ENCODE measurements around the gene ZNF195.
"Not testable (repeated sequence)": the region's sequence is repeated elsewhere in the genome, so short reads cannot be mapped to it uniquely, and the experiment has no call there.

The ZNF195 gene

DNA sequence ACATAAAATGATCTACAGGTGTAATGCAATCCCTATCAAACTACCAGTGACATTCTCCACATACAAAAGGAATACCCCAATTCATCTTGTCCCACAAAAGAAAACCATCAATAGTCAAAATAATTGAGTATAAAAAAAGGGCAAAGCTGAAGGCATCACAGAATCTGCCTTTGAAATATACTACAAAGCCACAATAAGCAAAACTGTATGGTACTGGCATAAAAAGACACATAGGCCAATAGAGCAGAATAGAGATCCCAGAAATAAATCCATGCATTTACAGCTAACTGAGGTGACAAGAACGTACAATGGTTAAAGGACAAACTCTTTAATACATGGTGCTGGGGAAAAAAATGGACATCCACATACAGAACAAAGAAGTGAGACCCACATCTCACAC lies 31.8 kb downstream of the ZNF195 start:
- no peak for DNase-seq (ENCODE audit: low spot score)

DNA sequence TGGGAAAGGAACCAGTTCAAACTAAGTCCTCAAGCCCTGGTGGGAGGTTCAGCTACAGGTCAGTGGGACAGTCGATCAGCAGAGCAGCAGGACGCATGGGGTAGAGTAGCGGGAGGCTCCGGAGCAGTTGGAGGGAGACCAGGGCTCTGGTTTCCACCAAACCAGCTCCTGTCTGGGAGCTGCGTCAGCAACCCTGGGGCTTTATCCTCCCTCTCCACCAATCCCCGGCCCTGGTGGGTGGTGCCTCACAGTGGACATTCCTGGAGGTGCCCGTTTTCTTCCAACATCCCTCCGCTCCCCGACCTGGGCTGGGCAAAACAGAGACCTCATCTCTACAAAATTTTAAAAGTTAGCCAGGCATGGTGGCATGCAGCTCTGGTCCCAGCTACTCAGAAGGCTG lies 32.4 kb downstream of the ZNF195 start:
- no peak for DNase-seq (ENCODE audit: low spot score)

DNA sequence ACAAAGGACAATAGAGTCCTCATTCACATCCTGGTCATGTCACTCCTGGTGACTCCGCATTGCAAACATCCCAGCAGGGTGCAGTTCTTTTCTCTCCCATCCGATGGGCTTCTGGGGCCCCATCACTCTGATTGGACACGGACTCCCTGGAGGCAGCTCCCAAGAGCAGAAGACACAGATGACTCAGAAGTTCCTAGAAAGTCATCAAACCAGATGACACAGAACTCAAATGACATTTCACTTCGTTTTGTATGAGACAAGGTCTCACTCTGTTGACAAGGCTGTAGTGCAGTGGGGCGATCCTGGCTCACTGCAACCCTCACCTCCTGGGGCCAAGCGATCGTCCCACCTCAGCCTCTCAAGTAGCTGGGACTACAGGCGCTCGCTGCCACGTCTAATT lies 33.2 kb downstream of the ZNF195 start:
- DNase-seq (ENCODE audit: low spot score): no peak

DNA sequence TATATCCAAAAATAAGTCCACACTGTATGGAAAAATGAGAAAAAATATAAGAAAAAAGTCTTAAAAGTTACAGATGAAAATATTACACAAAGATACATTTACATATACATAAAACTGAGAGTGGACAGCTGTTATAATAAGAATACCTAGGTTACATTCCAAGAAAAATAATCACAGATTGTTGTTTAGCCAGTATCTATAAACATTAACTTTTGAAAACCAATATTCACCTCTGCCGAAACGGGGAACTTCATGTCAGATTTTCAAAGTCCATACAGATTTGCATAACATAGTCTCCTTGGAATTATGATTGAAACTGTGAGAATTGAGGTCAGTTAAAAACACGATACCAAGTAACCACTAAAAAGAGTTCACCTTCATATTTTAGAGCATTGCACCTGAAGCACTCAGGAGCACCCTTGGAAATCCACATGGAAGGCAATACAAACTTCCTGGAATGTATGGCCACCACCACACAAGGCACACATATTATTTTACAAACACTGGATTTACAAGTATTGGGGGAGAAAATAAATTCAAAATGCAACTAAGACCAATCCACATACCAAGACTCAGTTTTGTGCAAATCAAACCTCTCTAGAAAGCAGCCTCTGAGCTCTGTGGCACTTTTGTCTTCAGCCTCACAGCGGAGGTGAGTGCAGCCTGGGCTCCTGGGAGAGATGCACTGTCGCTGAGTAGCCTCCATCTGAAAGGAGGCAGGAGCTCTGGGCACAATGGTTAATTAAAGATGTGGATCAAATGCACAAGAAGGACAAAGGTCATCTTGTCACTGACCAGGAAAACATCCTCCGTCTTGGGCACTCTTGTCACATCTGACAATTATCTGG lies 34.4 kb downstream of the ZNF195 start:
- DNase-seq (ENCODE audit: low spot score): no peak

DNA sequence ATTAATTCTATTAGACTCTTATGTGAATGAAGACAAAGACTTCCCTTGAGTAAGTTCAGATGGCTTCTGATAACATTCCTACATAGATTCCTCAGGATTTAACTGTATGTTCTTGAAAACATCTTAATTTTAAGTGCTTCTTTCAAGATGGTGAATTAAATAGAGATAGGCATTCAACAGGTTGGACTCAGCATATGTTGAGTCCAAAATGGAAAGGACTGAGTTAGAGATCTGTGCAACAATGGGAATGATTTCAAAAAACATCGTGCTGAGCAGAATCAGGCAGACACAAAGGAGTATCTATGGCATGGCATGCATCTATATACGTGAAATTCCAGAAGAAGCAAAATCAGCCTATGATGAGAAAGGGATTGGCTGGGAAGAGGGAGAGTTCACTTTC lies 36.2 kb downstream of the ZNF195 start:
- DNase-seq (ENCODE audit: low spot score): no peak

DNA sequence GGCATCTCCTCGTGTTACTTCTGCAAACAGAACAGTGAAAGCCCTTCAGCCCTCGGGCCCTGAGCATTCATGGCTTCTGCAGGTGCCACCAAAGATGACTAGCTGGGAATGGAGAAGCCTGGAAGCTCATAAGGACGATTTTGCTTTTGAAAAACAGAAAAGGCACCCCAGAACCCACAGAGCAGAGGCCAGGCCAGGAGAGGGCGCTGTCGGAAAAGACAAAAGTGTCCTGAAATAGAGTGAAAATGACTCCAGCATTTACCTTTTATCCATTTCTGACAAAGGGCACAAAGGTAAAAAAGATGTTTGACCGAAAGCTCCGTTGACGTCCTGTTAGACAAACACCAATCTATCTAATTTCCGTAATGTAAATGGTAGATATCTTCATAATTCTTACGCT lies 37.6 kb downstream of the ZNF195 start:
- peak; percentile 61 for DNase-seq (ENCODE audit: low spot score)

DNA sequence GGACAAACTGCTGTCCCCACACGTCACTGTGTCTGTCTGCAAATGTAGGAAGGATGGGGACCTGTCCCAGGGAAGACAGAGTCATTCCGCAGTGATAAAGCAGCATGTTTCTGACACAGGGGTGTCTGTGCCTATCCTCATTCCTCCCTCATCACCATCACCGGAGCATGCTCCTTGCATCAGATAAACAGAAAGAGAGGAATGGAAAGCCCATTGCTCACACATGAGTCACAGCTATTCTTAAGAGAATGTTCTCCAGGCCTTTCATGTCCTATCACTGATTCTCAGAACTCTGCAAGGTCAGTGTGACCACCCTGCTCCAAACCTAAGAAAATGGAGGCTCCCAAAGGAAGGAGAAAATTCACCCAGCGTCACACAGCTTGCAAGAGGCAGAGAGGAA lies 38.9 kb downstream of the ZNF195 start:
- no peak for DNase-seq (ENCODE audit: low spot score)

DNA sequence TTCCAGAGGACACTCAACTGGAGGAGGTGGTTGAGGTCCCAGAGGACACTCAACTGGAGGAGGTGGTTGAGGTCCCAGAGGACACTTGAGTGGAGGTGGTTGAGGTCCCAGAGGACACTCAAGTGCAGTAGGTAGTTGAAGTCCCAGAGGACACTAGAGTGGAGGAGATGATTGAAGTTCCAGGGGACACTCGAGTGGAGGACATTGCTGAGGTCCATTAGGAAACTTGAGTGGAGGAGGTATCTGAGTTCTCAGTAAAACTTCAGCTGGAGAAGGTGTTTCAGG lies 39.7 kb downstream of the ZNF195 start:
- DNase-seq (ENCODE audit: low spot score): no peak

DNA sequence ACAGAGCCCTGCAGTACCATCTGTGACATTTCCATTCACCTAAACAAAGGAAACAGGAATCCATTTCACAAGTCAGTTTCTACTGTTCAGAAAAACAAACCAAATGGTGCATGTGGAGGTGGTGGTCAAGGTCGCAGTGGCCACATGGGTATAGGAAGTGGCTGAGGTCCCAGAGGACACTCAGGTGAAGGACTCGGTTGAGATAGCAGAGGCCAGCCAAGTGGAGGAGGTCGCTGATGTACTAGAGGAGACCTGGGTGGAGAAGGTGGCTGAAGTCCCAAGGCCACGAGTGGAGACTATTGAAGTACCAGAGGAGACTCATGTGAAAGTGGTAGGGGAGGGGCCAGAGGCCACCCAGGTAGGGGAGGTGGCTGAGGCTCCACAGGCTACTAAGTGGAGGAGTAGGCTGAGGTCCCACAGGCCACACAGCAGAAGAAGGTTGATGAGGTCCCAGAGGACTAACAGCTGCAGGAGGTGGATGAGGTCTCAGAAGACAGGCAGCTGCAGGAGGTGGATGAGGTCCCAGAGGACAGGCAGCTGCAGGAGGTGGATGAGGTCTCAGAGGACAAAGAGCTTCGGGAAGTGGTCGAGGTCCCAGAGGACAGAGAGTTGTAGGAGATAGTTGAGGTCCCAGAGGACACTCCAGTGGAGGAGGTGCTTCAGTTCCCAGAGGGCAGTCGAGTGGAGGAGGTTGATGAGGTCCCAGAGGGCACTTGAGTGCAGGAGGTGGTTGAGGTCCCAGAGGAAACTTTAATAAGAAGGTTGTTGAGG lies 40.2 kb downstream of the ZNF195 start:
- DNase-seq (ENCODE audit: low spot score): no peak

DNA sequence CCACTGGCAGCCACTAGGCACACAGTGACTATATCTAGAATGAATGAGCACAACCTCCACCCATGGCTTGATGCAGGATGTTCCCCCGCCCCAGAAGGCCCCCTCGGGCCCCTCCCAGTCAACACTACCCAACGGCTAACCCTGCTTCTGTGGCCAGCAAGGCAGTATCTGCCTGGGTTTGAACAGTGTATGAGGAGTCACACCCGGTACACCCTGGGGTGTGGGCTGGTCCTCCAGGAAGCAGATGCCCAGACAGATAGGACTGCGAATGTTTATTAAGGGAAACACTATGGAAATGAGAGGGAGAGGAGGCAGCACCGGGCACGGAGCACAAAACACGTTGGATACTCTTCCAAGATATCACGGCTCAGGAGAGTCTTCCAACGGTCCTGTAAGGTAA lies 42.5 kb downstream of the ZNF195 start:
- not testable (repeated sequence) for DNase-seq (ENCODE audit: low spot score)

DNA sequence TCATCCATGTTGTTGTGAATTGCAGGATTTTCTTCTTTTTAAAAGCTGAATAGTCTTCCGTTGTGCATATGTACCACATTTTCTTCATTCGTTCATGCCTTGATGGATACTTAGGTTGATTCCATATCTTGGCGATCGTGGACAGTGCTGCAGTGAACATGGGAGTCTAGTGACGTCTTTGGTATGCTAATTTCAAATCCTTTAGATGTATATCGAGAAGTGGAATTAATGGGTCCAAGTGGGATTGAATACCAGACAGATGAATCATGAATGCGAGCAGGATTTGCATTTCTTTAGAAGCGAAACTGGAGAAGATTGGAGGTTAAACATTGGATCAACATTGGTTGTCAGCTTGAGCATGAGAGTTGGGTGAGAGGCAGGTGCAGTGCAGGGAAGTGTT lies 45.8 kb downstream of the ZNF195 start:
- not testable (repeated sequence) for DNase-seq (ENCODE audit: low spot score)

DNA sequence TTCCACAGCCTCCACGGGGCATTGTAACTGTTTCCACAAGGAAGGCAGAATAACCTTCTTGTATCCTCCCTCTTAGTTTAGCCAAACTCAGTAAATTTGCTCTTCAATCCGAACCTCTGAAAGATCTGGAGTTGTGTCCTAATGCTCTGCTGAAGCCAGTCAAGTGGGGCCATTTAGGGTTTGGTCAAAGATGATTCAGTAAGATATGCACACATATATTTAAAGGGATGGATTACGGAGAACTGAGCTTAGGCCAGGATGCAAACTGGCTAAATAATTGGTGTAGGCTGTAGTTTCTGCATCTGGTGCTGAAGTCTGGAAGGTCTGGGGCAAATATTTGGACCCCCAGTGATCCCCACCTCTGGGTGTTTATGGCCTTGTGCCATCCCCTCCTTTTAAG lies 47.9 kb downstream of the ZNF195 start:
- not testable (repeated sequence) for DNase-seq (ENCODE audit: low spot score)

DNA sequence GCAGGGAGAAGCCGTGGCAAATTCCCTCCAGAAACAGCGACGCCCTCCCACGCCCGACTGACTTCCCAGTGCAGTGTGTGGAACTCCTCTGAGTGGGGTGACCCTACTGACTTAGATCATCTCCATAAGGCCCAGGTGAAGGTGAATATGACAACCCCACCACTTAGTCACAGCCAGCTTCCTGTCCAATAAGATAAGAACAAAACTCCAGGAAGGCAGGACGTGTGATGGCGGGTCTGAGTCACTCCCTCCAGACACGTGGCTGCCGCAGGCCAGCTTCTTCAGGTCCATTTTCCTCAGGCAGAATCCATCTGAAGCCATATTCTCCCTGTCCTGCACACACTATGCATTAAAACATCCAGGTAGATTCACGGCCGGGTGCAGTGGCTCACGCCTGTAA lies 48.9 kb downstream of the ZNF195 start:
- not testable (repeated sequence) for DNase-seq (ENCODE audit: low spot score)

DNA sequence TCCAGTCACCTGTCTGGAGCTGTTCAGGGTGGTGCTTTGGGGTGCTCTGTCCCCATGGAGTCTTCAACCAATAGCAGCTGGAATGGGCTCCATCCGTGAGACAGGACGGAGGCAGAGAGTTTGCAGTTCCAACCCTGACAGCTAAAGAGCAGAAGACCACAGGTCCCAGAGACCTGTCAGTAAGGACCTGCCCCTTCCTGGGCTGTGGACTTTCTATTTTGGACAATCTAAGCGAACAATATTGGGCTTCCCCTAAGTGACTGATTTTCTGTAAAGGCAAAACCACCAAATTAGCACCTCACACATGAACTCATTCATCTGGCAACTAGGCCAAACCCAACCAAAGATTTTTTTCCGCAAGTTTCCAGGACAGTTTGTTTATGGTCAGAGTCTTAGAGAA lies 50.4 kb downstream of the ZNF195 start:
- DNase-seq (ENCODE audit: low spot score): not testable (repeated sequence)

DNA sequence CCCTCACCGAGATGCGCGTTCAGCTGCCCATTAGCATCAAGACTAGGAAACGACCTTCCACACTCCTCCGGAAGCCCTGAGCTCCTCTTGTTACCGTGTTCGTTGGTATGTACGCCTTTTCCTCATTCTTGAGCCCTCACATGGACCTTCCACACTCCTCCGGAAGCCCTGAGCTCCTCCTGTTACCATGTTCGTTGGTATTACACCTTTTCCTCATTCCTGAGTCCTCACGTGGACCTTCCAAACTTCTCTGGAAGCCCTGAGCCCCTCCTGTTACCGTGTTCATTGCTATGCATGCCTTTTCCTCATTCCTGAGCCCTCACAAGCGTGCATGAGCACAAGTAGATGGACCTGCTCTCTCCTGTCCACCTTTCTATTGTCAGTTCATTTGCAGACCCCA lies 52.5 kb downstream of the ZNF195 start:
- not testable (repeated sequence) for DNase-seq (ENCODE audit: low spot score)

DNA sequence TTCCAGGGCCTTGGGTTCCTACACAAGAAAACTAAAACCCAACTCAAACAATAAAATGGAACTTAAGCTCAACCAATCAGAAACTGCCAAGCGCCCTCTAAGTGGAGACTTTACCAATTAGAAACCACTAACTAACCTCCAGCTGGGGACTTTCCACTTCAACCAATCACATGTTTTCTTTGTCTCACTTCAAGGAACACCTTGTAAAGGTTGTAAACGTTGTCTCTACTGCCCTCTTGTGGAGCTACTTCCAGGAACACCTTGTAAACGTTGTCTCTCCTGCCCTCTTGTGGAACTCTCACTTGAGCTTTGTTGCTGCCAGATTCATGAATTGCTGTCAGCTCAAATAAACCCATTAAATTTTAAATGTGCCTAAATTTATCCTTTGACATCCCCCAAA lies 54.2 kb downstream of the ZNF195 start:
- not testable (repeated sequence) for DNase-seq (ENCODE audit: low spot score)
